GM18511 (cell line): Measurements from ENCODE around the gene OR2C1.

Experiments
- ATAC-seq: cut with Tn5 transposase; IDR thresholded peaks from one replicate; pipeline ENCODE4 v1.9.1; 2021; ENCODE audit warnings: mild to moderate bottlenecking, moderate library complexity; ENCODE audit not compliant: unreplicated experiment

Gene OR2C1

GRCh38 chr16:3389663-3390338, 34.1 kb downstream of the OR2C1 start:
- ATAC-seq = no peak

- no peak for ATAC-seq
Measured at GRCh38 chr16:3400446-3400778, 44.7 kb downstream of the OR2C1 start.

- ATAC-seq = peak; percentile 98
Measured at GRCh38 chr16:3400779-3401688, 45.3 kb downstream of the OR2C1 start, which contains the start of the genes ZNF174 and ZSCAN32. Gene ZNF174, plus strand, starts transcription at chr16:3401215. Its CDS starts 790 bp downstream, at chr16:3402005. Gene ZSCAN32, minus strand, starts transcription at chr16:3401004. Its CDS starts 3,447 bp downstream, at chr16:3397557.

- no peak for ATAC-seq
Measured at GRCh38 chr16:3401719-3402397, 46.2 kb downstream of the OR2C1 start.
